ENCODE measurements around the gene ADAM17. TPM values are rescaled to one million over a fixed set of nuclear protein-coding genes. Genes with fewer than 3 reads are reported as not detected.

The ADAM17 gene
- total RNA-seq, 1 donor from 2014 or later: 44.9 TPM

GRCh38 chr2:9533663-9534062, 22.0 kb downstream of the ADAM17 start:
- Histone ChIP-seq H3K79me2 (ENCODE audit: insufficient read depth, low read length) (peaks cover 33% of the 10 kb centered on the region), H3K9me3 (ENCODE audit: insufficient read depth, low read depth, low read length) (no peaks in the 10 kb centered on the region), H3K27ac (ENCODE audit: low read depth, low read length) (no peak overlapping the region), H3K4me3 (ENCODE audit: insufficient read depth, low read depth, low read length) (no peak overlapping the region), H3K4me1 (ENCODE audit: insufficient read depth, low read length) (no peaks in the 10 kb centered on the region), H3K27me3 (ENCODE audit: insufficient read depth, low read length) (no peaks in the 10 kb centered on the region), H3K4me2 (ENCODE audit: low read length) (no peak overlapping the region), H3K36me3 (ENCODE audit: insufficient read depth, low read length) (peaks cover 6% of the 10 kb centered on the region), H2AFZ (ENCODE audit: low read depth, low read length) (no peak overlapping the region), H4K20me1 (ENCODE audit: insufficient read depth, low read length) (peaks cover 11% of the 10 kb centered on the region), H3K9ac (ENCODE audit: low read length) (no peak overlapping the region)
- Mint-ChIP-seq H3K36me3 (ENCODE audit: low read depth, unreplicated experiment) (peaks cover 16% of the 10 kb centered on the region), H3K9me3 (ENCODE audit: unreplicated experiment) (no peaks in the 10 kb centered on the region), H3K27ac (ENCODE audit: unreplicated experiment) (no peak overlapping the region), H3K27me3 (ENCODE audit: low read depth, unreplicated experiment) (no peaks in the 10 kb centered on the region), H3K4me3 (ENCODE audit: unreplicated experiment) (no peak overlapping the region), H3K4me1 (ENCODE audit: low read depth, unreplicated experiment) (peaks cover 6% of the 10 kb centered on the region)
- TF ChIP-seq EZH2 (IDR thresholded peaks at IDR 0.05; ENCODE audit: insufficient read depth, low read length) (no peak), CTCF (IDR thresholded peaks at IDR 0.05; ENCODE audit: insufficient read depth, low read depth, low read length) (no peak)
- DNase-seq (ENCODE audit: low read depth): no peak
- FAIRE-seq: no peak

GRCh38 chr2:9532421-9532820, 23.2 kb downstream of the ADAM17 start:
- DNase-seq (ENCODE audit: low read depth) (peak; percentile 26), FAIRE-seq (no peak)
- no peaks in the 10 kb centered on the region for H3K9me3 ChIP-seq (ENCODE audit: insufficient read depth, low read depth, low read length)
- H3K27me3 ChIP-seq (ENCODE audit: insufficient read depth, low read length): no peaks in the 10 kb centered on the region
- no peak overlapping the region for H2AFZ ChIP-seq (ENCODE audit: low read depth, low read length)
- no peak overlapping the region for H3K4me2 ChIP-seq (ENCODE audit: low read length)
- Mint-ChIP-seq H3K4me1 (ENCODE audit: low read depth, unreplicated experiment) (peaks cover 6% of the 10 kb centered on the region), H3K9me3 (ENCODE audit: unreplicated experiment) (no peaks in the 10 kb centered on the region), H3K27ac (ENCODE audit: unreplicated experiment) (no peak overlapping the region), H3K36me3 (ENCODE audit: low read depth, unreplicated experiment) (peaks cover 16% of the 10 kb centered on the region), H3K27me3 (ENCODE audit: low read depth, unreplicated experiment) (no peaks in the 10 kb centered on the region), H3K4me3 (ENCODE audit: unreplicated experiment) (no peak overlapping the region)
- H3K9ac ChIP-seq (ENCODE audit: low read length): no peak overlapping the region
- H3K4me1 ChIP-seq (ENCODE audit: insufficient read depth, low read length): no peaks in the 10 kb centered on the region
- H3K27ac ChIP-seq (ENCODE audit: low read depth, low read length): no peak overlapping the region
- H4K20me1 ChIP-seq (ENCODE audit: insufficient read depth, low read length): peaks cover 11% of the 10 kb centered on the region
- peaks cover 6% of the 10 kb centered on the region for H3K36me3 ChIP-seq (ENCODE audit: insufficient read depth, low read length)
- peaks cover 33% of the 10 kb centered on the region for H3K79me2 ChIP-seq (ENCODE audit: insufficient read depth, low read length)
- no peak overlapping the region for H3K4me3 ChIP-seq (ENCODE audit: insufficient read depth, low read depth, low read length)
- no peak for TF ChIP-seq EZH2 (IDR thresholded peaks at IDR 0.05; ENCODE audit: insufficient read depth, low read length)
- no peak for TF ChIP-seq CTCF (IDR thresholded peaks at IDR 0.05; ENCODE audit: insufficient read depth, low read depth, low read length)

- H3K79me2 ChIP-seq (ENCODE audit: insufficient read depth, low read length): peaks cover 7% of the 10 kb centered on the region
- H3K9ac ChIP-seq (ENCODE audit: low read length): no peak overlapping the region
- no peaks in the 10 kb centered on the region for H3K4me1 ChIP-seq (ENCODE audit: insufficient read depth, low read length)
- peaks cover 12% of the 10 kb centered on the region for H3K36me3 ChIP-seq (ENCODE audit: insufficient read depth, low read length)
- TF ChIP-seq EZH2 (IDR thresholded peaks at IDR 0.05; ENCODE audit: insufficient read depth, low read length) (no peak), CTCF (IDR thresholded peaks at IDR 0.05; ENCODE audit: insufficient read depth, low read depth, low read length) (no peak)
- no peak overlapping the region for H3K4me3 ChIP-seq (ENCODE audit: insufficient read depth, low read depth, low read length)
- H2AFZ ChIP-seq (ENCODE audit: low read depth, low read length): no peak overlapping the region
- DNase-seq (ENCODE audit: low read depth) (no peak), FAIRE-seq (no peak)
- Mint-ChIP-seq H3K4me1 (ENCODE audit: low read depth, unreplicated experiment) (peaks cover 4% of the 10 kb centered on the region), H3K27ac (ENCODE audit: unreplicated experiment) (no peak overlapping the region), H3K9me3 (ENCODE audit: unreplicated experiment) (no peaks in the 10 kb centered on the region), H3K36me3 (ENCODE audit: low read depth, unreplicated experiment) (peaks cover 16% of the 10 kb centered on the region), H3K4me3 (ENCODE audit: unreplicated experiment) (no peak overlapping the region), H3K27me3 (ENCODE audit: low read depth, unreplicated experiment) (no peaks in the 10 kb centered on the region)
- no peak overlapping the region for H3K27ac ChIP-seq (ENCODE audit: low read depth, low read length)
- H3K9me3 ChIP-seq (ENCODE audit: insufficient read depth, low read depth, low read length): no peaks in the 10 kb centered on the region
- no peak overlapping the region for H3K4me2 ChIP-seq (ENCODE audit: low read length)
- H4K20me1 ChIP-seq (ENCODE audit: insufficient read depth, low read length): peaks cover 16% of the 10 kb centered on the region
- no peaks in the 10 kb centered on the region for H3K27me3 ChIP-seq (ENCODE audit: insufficient read depth, low read length)
Observed at GRCh38 chr2:9527995-9528787, 27.4 kb downstream of the ADAM17 start.

Data from astrocyte (in vitro differentiated cells and primary cell).